Left lung (tissue), 10 donors: ENCODE measurements around the gene JMJD7. TPM values are rescaled to one million over a fixed set of nuclear protein-coding genes. Genes with fewer than 3 reads are reported as not detected.
A peak's percentile ranks its signal among the peaks of the same experiment; 100 is the strongest.

Experiments used
- ATAC-seq: fragments of 200-7000 bp; cut with Tn5 transposase; one replicate; pipeline ENCODE4 v1.9.1; 2020; ENCODE audit warnings: moderate library complexity
- DNase-seq, 4 donors: peaks; one replicate each; pipeline ENCODE4 v3.0.0-alpha.2; 2013 to 2020
- H3K27ac ChIP-seq, 2 donors: fragments of 200-600 bp; sonication (generic) in 1 of 2; one replicate each; pipeline versions ENCODE4 v1.5.0 to v1.8.0; 2020 to 2021
- H3K27me3 ChIP-seq, 2 donors: fragments of 200-600 bp; sonication (generic) in 1 of 2; one replicate each; pipeline versions ENCODE4 v1.5.0 to v1.8.0; 2020 to 2021
- H3K36me3 ChIP-seq, 2 donors: fragments of 200-600 bp; sonication (generic) in 1 of 2; one replicate each; pipeline versions ENCODE4 v1.5.0 to v1.8.0; 2020 to 2021
- H3K4me1 ChIP-seq, 2 donors: fragments of 200-600 bp; one replicate each; pipeline ENCODE4 v1.8.0; 2021
- H3K4me3 ChIP-seq, 2 donors: fragments of 200-600 bp; sonication (generic) in 1 of 2; one replicate each; pipeline versions ENCODE4 v1.5.0 to v1.8.0; 2020 to 2021; ENCODE audit warnings: mild to moderate bottlenecking in 1 of 2
- H3K9me3 ChIP-seq, 2 donors: fragments of 200-600 bp; sonication (generic) in 1 of 2; one replicate each; pipeline versions ENCODE4 v1.5.0 to v1.8.0; 2020 to 2021
- CTCF ChIP-seq, 2 donors: fragments of 200-600 bp; sonication (generic) in 1 of 2; IDR thresholded peaks; one replicate each; pipeline versions ENCODE4 v1.5.0 to v1.8.0; 2021; ENCODE audit warnings: antibody characterized with exemption in 2 of 2
- intact Hi-C, 2 donors: fragments of 100-400 bp; cut with DNase I; formaldehyde crosslinking; loops; one replicate each; pipeline versions ENCODE4 v1.11.2 to v1.14.2; 2022
- polyA plus RNA-seq, 6 donors: library from polyadenylated mRNA; unstranded; fragments of 120-200 nt; gene quantifications; one replicate each; pipeline ENCODE4 v1.2.1, GENCODE V29; 2013; ENCODE audit not compliant: insufficient read length in 6 of 6
- total RNA-seq, 2 donors: library from RNA; stranded (reverse); fragmentation: NEBNext Ultra II Directional; extraction: Animal tissue kit (Norgen Biotek cat#: 25700); gene quantifications; one replicate each; pipeline ENCODE4 v1.2.1, GENCODE V29; 2021
- donor health status: DM: no; HTN: yes; CAD: no.
- donor health status: DM: no; HTN: no; CAD: no.

Gene JMJD7
- total and polyA plus RNA-seq, 8 donors, result 10.2 to 26.4 (median 14.5) TPM

- intact Hi-C loops, result no loop called here
- Histone ChIP-seq H3K27me3 (no peaks in the 10 kb centered on the region), H3K36me3 (peaks cover 0 to 72% of the 10 kb centered on the region in 2 donors), H3K4me1 (peaks cover 2 to 4% of the 10 kb centered on the region in 2 donors), H3K4me3 (no peak overlapping the region), H3K27ac (no peak overlapping the region), H3K9me3 (no peaks in the 10 kb centered on the region)
- no peak for ATAC-seq
- DNase-seq, result peak in 1 of 4 donors; percentile 51
- no peak for TF ChIP-seq CTCF (IDR thresholded peaks at IDR 0.05)
Measured at GRCh38 chr15:41841131-41841530, 13.2 kb downstream of the JMJD7 start.

GRCh38 chr15:41842229-41842628 lies 14.3 kb downstream of the JMJD7 start:
- H3K9me3 ChIP-seq, result no peaks in the 10 kb centered on the region
- H3K36me3 ChIP-seq, result peaks cover 0 to 74% of the 10 kb centered on the region in 2 donors
- peaks cover 2 to 4% of the 10 kb centered on the region in 2 donors for H3K4me1 ChIP-seq
- no peak for TF ChIP-seq CTCF (IDR thresholded peaks at IDR 0.05)
- intact Hi-C loops, result no loop called here
- DNase-seq, result no peak
- H3K27ac ChIP-seq, result no peak overlapping the region
- H3K27me3 ChIP-seq, result no peaks in the 10 kb centered on the region
- H3K4me3 ChIP-seq, result no peak overlapping the region
- no peak for ATAC-seq

GRCh38 chr15:41843571-41843970 lies 15.7 kb downstream of the JMJD7 start:
- H3K4me3 ChIP-seq, result no peak overlapping the region
- no peaks in the 10 kb centered on the region for H3K4me1 ChIP-seq
- no peak for DNase-seq
- no peaks in the 10 kb centered on the region for H3K27me3 ChIP-seq
- H3K27ac ChIP-seq, result no peak overlapping the region
- no peak for ATAC-seq
- no peaks in the 10 kb centered on the region for H3K9me3 ChIP-seq
- TF ChIP-seq CTCF (IDR thresholded peaks at IDR 0.05), result no peak
- peaks cover 0 to 82% of the 10 kb centered on the region in 2 donors for H3K36me3 ChIP-seq
- intact Hi-C loops, result no loop called here

- Histone ChIP-seq H3K36me3 (peaks cover 0 to 94% of the 10 kb centered on the region in 2 donors), H3K27me3 (no peaks in the 10 kb centered on the region), H3K4me1 (no peaks in the 10 kb centered on the region), H3K4me3 (no peak overlapping the region), H3K27ac (no peak overlapping the region), H3K9me3 (no peaks in the 10 kb centered on the region)
- DNase-seq, result no peak
- intact Hi-C loops, result no loop called here
- ATAC-seq, result no peak
- TF ChIP-seq CTCF (IDR thresholded peaks at IDR 0.05), result no peak
Measured at GRCh38 chr15:41844814-41845213, 16.9 kb downstream of the JMJD7 start.

GRCh38 chr15:41847206-41847605 lies 19.3 kb downstream of the JMJD7 start:
- Histone ChIP-seq H3K4me3 (no peak overlapping the region), H3K4me1 (peaks cover 0 to 3% of the 10 kb centered on the region in 2 donors), H3K36me3 (peaks cover 0 to 79% of the 10 kb centered on the region in 2 donors), H3K27me3 (no peaks in the 10 kb centered on the region), H3K9me3 (no peaks in the 10 kb centered on the region), H3K27ac (no peak overlapping the region)
- intact Hi-C loops, result no loop called here
- TF ChIP-seq CTCF (IDR thresholded peaks at IDR 0.05), result no peak
- ATAC-seq (no peak), DNase-seq (no peak)
